Measurements from ENCODE around the gene CMIP. TPM values are rescaled to one million over a fixed set of nuclear protein-coding genes. Genes with fewer than 3 reads are reported as not detected.
A peak's percentile ranks its signal among the peaks of the same experiment; 100 is the strongest.

The CMIP gene
- total RNA-seq, 1 donor: 15.7 TPM

GRCh38 chr16:81692021-81692420 is 247.4 kb downstream of the CMIP start:
- no peak for DNase-seq (ENCODE audit: low read depth)
- TF ChIP-seq CTCF (IDR thresholded peaks at IDR 0.05; ENCODE audit: insufficient read depth, low read length): no peak
- H3K4me3 ChIP-seq (ENCODE audit: low read depth, low read length): no peak overlapping the region

- no peak overlapping the region for H3K4me3 ChIP-seq (ENCODE audit: low read depth, low read length)
- TF ChIP-seq CTCF (IDR thresholded peaks at IDR 0.05; ENCODE audit: insufficient read depth, low read length): no peak
- DNase-seq (ENCODE audit: low read depth): no peak
Measured at GRCh38 chr16:81692571-81692970, 248.0 kb downstream of the CMIP start.

GRCh38 chr16:81693041-81693743 is 248.6 kb downstream of the CMIP start:
- peak; percentile 48 for DNase-seq (ENCODE audit: low read depth)
- no peak overlapping the region for H3K4me3 ChIP-seq (ENCODE audit: low read depth, low read length)
- TF ChIP-seq CTCF (IDR thresholded peaks at IDR 0.05; ENCODE audit: insufficient read depth, low read length): no peak

GRCh38 chr16:81693744-81694303 is 249.2 kb downstream of the CMIP start:
- no peak overlapping the region for H3K4me3 ChIP-seq (ENCODE audit: low read depth, low read length)

GRCh38 chr16:81694494-81695280 is 250.1 kb downstream of the CMIP start:
- no peak for TF ChIP-seq CTCF (IDR thresholded peaks at IDR 0.05; ENCODE audit: insufficient read depth, low read length)
- H3K4me3 ChIP-seq (ENCODE audit: low read depth, low read length): no peak overlapping the region
- DNase-seq (ENCODE audit: low read depth): peak; percentile 46

More at GRCh38 chr16:81693744-81694303, 249.2 kb downstream of the CMIP start:
- no peak for TF ChIP-seq CTCF (IDR thresholded peaks at IDR 0.05; ENCODE audit: insufficient read depth, low read length)
- no peak for DNase-seq (ENCODE audit: low read depth)

- no peak overlapping the region for H3K4me3 ChIP-seq (ENCODE audit: low read depth, low read length)
- DNase-seq (ENCODE audit: low read depth): peak; percentile 71
- TF ChIP-seq CTCF (IDR thresholded peaks at IDR 0.05; ENCODE audit: insufficient read depth, low read length): no peak
Measured at GRCh38 chr16:81695321-81696165, 250.9 kb downstream of the CMIP start.
